PFSK-1 (cell line): ENCODE results near the gene MANSC1.

Source experiments
- FOXP2 ChIP-seq: optimal IDR thresholded peaks from 2 replicates; pipeline ENCODE3; 2011; ENCODE audit warnings: borderline replicate concordance, control low read depth, inconsistent platforms; ENCODE audit not compliant: insufficient read depth; ENCODE audit errors: extremely low read length, extremely low read depth
- POLR2AphosphoS5 ChIP-seq: IDR thresholded peaks from 2 replicates; pipeline ENCODE4 v1.6.1; 2012; ENCODE audit warnings: low read depth, mild to moderate bottlenecking, control low read depth, low read length, moderate library complexity
- SIN3A ChIP-seq: IDR thresholded peaks from 2 replicates; pipeline ENCODE4 v1.6.1; 2012; ENCODE audit warnings: mild to moderate bottlenecking, low read length, moderate library complexity, borderline replicate concordance; ENCODE audit not compliant: insufficient read depth
- TAF1 ChIP-seq: IDR thresholded peaks from 2 replicates; pipeline ENCODE4 v1.6.1; 2012; ENCODE audit warnings: low read length, control low read depth, borderline replicate concordance; ENCODE audit not compliant: insufficient read depth
- TF ChIP-seq, protein P1 (sequence below), 2 experiments: IDR thresholded peaks; 2 replicates each; pipeline versions ENCODE4 v1.6.1 to v1.8.0; 2011 to 2012; ENCODE audit warnings: low read depth in 2 of 2, low read length in 2 of 2, control low read depth in 1 of 2, inconsistent platforms in 1 of 2, mild to moderate bottlenecking in 1 of 2, moderate library complexity in 1 of 2; ENCODE audit not compliant: insufficient read depth in 1 of 2

MANSC1 gene

GRCh38 chr12:12323118-12323517 lies 26.9 kb downstream of the MANSC1 start:
- TF ChIP-seq FOXP2 (no peak), TAF1 (no peak), SIN3A (no peak), POLR2AphosphoS5 (no peak)
- TF ChIP-seq, protein P1, sequence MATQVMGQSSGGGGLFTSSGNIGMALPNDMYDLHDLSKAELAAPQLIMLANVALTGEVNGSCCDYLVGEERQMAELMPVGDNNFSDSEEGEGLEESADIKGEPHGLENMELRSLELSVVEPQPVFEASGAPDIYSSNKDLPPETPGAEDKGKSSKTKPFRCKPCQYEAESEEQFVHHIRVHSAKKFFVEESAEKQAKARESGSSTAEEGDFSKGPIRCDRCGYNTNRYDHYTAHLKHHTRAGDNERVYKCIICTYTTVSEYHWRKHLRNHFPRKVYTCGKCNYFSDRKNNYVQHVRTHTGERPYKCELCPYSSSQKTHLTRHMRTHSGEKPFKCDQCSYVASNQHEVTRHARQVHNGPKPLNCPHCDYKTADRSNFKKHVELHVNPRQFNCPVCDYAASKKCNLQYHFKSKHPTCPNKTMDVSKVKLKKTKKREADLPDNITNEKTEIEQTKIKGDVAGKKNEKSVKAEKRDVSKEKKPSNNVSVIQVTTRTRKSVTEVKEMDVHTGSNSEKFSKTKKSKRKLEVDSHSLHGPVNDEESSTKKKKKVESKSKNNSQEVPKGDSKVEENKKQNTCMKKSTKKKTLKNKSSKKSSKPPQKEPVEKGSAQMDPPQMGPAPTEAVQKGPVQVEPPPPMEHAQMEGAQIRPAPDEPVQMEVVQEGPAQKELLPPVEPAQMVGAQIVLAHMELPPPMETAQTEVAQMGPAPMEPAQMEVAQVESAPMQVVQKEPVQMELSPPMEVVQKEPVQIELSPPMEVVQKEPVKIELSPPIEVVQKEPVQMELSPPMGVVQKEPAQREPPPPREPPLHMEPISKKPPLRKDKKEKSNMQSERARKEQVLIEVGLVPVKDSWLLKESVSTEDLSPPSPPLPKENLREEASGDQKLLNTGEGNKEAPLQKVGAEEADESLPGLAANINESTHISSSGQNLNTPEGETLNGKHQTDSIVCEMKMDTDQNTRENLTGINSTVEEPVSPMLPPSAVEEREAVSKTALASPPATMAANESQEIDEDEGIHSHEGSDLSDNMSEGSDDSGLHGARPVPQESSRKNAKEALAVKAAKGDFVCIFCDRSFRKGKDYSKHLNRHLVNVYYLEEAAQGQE (IDR thresholded peaks at IDR 0.05; ENCODE audit: insufficient read depth in 1 of 2, low read depth in 2 of 2, low read length in 2 of 2): no peak

DNA sequence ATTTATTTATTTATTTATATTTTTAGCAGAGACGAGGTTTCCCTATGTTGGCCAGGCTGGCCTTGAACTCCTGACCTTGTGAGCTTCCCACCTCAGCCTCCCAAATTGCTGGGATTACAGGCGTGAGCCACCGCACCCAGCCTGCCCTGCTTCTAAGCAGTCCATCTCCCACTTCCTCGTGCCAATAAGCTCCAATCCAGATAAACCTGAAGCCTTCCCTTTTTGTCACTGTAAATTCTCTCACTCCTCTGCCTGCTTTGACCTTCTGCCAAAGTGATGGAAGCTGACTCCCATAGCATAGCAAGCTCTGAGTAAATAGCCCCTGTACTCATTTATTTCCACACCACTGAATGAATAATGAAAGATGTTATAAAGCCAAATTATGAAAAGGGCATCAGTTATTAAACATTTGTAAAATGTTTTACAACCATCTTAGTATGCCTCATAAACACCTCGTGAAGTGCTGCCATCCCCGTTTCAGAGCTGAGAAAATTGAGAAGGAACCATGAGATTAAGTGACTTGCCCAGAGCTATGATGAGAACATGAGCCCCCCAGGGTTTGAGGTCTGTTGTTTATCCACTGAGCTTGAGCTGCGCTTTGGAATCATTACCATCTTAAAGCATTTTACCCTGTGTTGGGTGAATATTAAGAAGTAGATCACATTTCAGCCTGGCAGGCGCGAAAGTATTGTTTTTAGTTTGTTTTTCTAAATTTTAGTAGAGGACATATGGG lies 30.4 kb downstream of the MANSC1 start:
- TF ChIP-seq TAF1: no peak
- TF ChIP-seq POLR2AphosphoS5: no peak
- no peak for TF ChIP-seq SIN3A
- TF ChIP-seq, protein P1 (IDR thresholded peaks at IDR 0.05; ENCODE audit: insufficient read depth in 1 of 2, low read depth in 2 of 2, low read length in 2 of 2): no peak
- TF ChIP-seq FOXP2: no peak

DNA sequence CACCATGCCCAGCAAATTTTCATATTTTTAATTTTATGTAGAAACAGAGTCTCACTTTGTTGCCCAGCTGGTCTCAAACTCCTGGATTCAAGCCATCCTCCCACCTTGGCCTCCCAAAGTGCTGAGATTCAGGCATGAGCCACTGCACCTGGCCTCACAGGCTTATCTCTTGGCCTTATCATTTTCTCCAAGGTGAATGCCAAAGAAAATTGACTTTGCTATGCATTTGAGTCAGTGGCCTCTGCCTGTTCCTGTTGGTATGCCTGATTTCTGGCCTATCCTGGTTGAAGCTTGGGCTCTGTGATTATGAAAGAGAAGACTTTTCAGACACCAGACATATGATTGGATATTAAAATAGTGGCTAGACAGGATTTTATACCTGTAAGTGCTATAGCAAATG lies 34.2 kb downstream of the MANSC1 start:
- TF ChIP-seq TAF1 (no peak), POLR2AphosphoS5 (no peak), SIN3A (no peak), FOXP2 (no peak)
- TF ChIP-seq, protein P1 (IDR thresholded peaks at IDR 0.05; ENCODE audit: insufficient read depth in 1 of 2, low read depth in 2 of 2, low read length in 2 of 2): no peak

DNA sequence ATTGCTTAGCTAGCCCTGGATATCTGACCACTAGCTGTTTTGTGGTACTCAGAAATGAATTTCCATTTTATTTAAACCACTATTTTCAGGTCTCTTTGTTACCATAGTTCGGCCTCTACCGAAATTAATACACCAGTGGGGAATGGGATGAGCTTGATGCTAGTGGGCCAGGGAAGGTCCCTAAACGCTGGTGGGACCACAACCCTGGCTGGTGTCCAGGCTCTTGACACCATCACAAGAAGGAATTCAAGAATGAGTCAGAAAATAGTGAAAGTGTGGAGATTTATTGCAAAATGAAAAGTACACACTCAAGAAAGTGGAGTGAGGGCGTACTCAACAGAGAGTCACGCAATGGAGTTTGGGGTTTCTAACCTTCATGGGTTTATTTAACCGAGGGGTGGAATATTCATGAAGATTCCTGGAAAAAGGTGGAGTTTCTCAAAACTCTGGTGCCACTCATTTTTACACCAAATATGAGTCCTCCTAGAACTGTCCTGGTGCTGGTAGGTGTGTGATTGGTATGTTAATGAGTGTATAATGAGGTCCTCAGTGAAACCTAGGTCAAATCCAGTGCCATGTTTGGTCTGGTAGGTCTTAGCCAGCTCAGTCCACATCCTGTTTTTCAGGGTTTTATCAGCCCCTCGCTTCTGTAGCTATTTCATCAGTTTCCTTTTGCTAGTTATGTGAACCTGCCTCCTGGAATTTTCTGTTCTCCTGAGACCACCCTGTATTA lies 44.3 kb downstream of the MANSC1 start:
- no peak for TF ChIP-seq SIN3A
- TF ChIP-seq POLR2AphosphoS5: no peak
- no peak for TF ChIP-seq FOXP2
- no peak for TF ChIP-seq TAF1
- TF ChIP-seq, protein P1 (IDR thresholded peaks at IDR 0.05; ENCODE audit: insufficient read depth in 1 of 2, low read depth in 2 of 2, low read length in 2 of 2): no peak
